OCI-LY7 (cell line): ENCODE data around the gene CDH2.

Experiments used
- CTCF ChIP-seq: fragments of 200-600 bp; sonication (generic); conservative IDR thresholded peaks from 2 replicates; pipeline ENCODE4 v1.5.1; 2014; ENCODE audit warnings: mild to moderate bottlenecking, antibody characterized with exemption, low read length, moderate library complexity, mixed read lengths
- EZH2phosphoT487 ChIP-seq: fragments of 200-600 bp; sonication (generic); IDR thresholded peaks from 2 replicates; pipeline ENCODE4 v1.6.1; 2018; ENCODE audit warnings: low read depth, borderline replicate concordance, mild to moderate bottlenecking, mixed run types, antibody characterized with exemption, low read length, moderate library complexity, mixed read lengths

GRCh38 chr18:28127228-28127627 is 49.7 kb downstream of the CDH2 start:
- no peak for TF ChIP-seq CTCF
- no peak for TF ChIP-seq EZH2phosphoT487
